ENCODE measurements around the gene TTC9B.
"Not testable (repeated sequence)": the region's sequence is repeated elsewhere in the genome, so short reads cannot be mapped to it uniquely, and the experiment has no call there.

Gene TTC9B

GRCh38 chr19:40232949-40233810 lies 15.0 kb upstream of the TTC9B start:
- no peak for DNase-seq (ENCODE audit: low read depth)

GRCh38 chr19:40232479-40232878 lies 14.3 kb upstream of the TTC9B start:
- DNase-seq (ENCODE audit: low read depth) = no peak

GRCh38 chr19:40231544-40232424 lies 13.6 kb upstream of the TTC9B start:
- DNase-seq (ENCODE audit: low read depth) = no peak

GRCh38 chr19:40231057-40231456 lies 12.9 kb upstream of the TTC9B start:
- DNase-seq (ENCODE audit: low read depth) = no peak

GRCh38 chr19:40229926-40230417 lies 11.8 kb upstream of the TTC9B start:
- no peak for DNase-seq (ENCODE audit: low read depth)

- DNase-seq (ENCODE audit: low read depth) = no peak
Observed at GRCh38 chr19:40229484-40229883, 11.3 kb upstream of the TTC9B start.

GRCh38 chr19:40228863-40229262 lies 10.7 kb upstream of the TTC9B start:
- no peak for DNase-seq (ENCODE audit: low read depth)

GRCh38 chr19:40228346-40228745 lies 10.2 kb upstream of the TTC9B start:
- no peak for DNase-seq (ENCODE audit: low read depth)

GRCh38 chr19:40225440-40226305 lies 7.5 kb upstream of the TTC9B start:
- no peak for DNase-seq (ENCODE audit: low read depth)

- DNase-seq (ENCODE audit: low read depth) = no peak
Observed at GRCh38 chr19:40224342-40225150, 6.4 kb upstream of the TTC9B start.

GRCh38 chr19:40223135-40223822 lies 5.1 kb upstream of the TTC9B start:
- DNase-seq (ENCODE audit: low read depth) = peak; percentile 12

- DNase-seq (ENCODE audit: low read depth) = peak; percentile 50
Observed at GRCh38 chr19:40221858-40222619, 3.9 kb upstream of the TTC9B start.

- DNase-seq (ENCODE audit: low read depth) = no peak
Observed at GRCh38 chr19:40220674-40221073, 2.5 kb upstream of the TTC9B start.

- no peak for DNase-seq (ENCODE audit: low read depth)
Observed at GRCh38 chr19:40219721-40220276, 1.6 kb upstream of the TTC9B start.

- not testable (repeated sequence) for DNase-seq (ENCODE audit: low read depth)
Observed at GRCh38 chr19:40219029-40219428, 845 bp upstream of the TTC9B start.

GRCh38 chr19:40217027-40217810 lies 965 bp downstream of the TTC9B start:
- no peak for DNase-seq (ENCODE audit: low read depth)

- DNase-seq (ENCODE audit: low read depth) = no peak
Observed at GRCh38 chr19:40216777-40217026, 1.5 kb downstream of the TTC9B start.

GRCh38 chr19:40216013-40216776 lies 2.0 kb downstream of the TTC9B start:
- DNase-seq (ENCODE audit: low read depth) = no peak
